ENCODE measurements around the gene IL24.

- TF ChIP-seq CTCF (conservative IDR thresholded peaks at IDR 0.05 in 1 of 2, IDR thresholded peaks at IDR 0.05 in 1 of 2; ENCODE audit: low read depth in 1 of 2, low read length in 2 of 2) (no peak), EZH2 (IDR thresholded peaks at IDR 0.05; ENCODE audit: low read length, missing control alignments) (no peak)
These were observed 54.9 kb downstream of the IL24 start for GRCh38 chr1:206952171-206952570.
